ENCODE measurements around the gene NRG2. TPM values are rescaled to one million over a fixed set of nuclear protein-coding genes. Genes with fewer than 3 reads are reported as not detected.

NRG2 gene
- total and polyA plus RNA-seq, 8 donors: 1.2 to 5.2 (median 3.0) TPM

GRCh38 chr5:139822553-139823425 is 220.3 kb downstream of the NRG2 start:
- no peak for FAIRE-seq
- intact Hi-C loops (cut with DNase I): no loop called here
- DNase-seq: peak in 1 of 6 donors; percentile 45

GRCh38 chr5:139821806-139822552 is 221.1 kb downstream of the NRG2 start:
- WGBS, 2 donors: 91 to 95% methylated on average over 8 to 11 of the region's 11 CpGs
- ATAC-seq: no peak

More at GRCh38 chr5:139822553-139823425, 220.3 kb downstream of the NRG2 start:
- WGBS, 2 donors: 89 to 91% methylated on average over 25 of the region's 25 CpGs
- TF ChIP-seq CTCF (IDR thresholded peaks at IDR 0.05): no peak
- Histone ChIP-seq H3K9me3 (no peaks in the 10 kb centered on the region), H3K4me1 (no peaks in the 10 kb centered on the region), H3K27ac (no peak overlapping the region), H3K4me3 (no peak overlapping the region), H3K27me3 (no peaks in the 10 kb centered on the region), H3K36me3 (no peaks in the 10 kb centered on the region)
- no peak for ATAC-seq

GRCh38 chr5:139820606-139821005 is 222.5 kb downstream of the NRG2 start:
- H3K36me3 ChIP-seq: no peaks in the 10 kb centered on the region
- intact Hi-C loops (cut with DNase I): no loop called here
- WGBS, 2 donors: 73 to 84% methylated on average over 4 of the region's 4 CpGs
- H3K9me3 ChIP-seq: no peaks in the 10 kb centered on the region
- ATAC-seq: no peak
- no peak for TF ChIP-seq CTCF (IDR thresholded peaks at IDR 0.05)
- H3K27ac ChIP-seq: no peak overlapping the region
- H3K27me3 ChIP-seq: no peaks in the 10 kb centered on the region
- H3K4me3 ChIP-seq: no peak overlapping the region
- DNase-seq: no peak
- no peaks in the 10 kb centered on the region for H3K4me1 ChIP-seq
- FAIRE-seq: no peak

More at GRCh38 chr5:139821806-139822552, 221.1 kb downstream of the NRG2 start:
- FAIRE-seq: no peak
- no peaks in the 10 kb centered on the region for H3K9me3 ChIP-seq
- DNase-seq: peak in 1 of 6 donors; percentile 31
- H3K27me3 ChIP-seq: no peaks in the 10 kb centered on the region
- H3K36me3 ChIP-seq: no peaks in the 10 kb centered on the region
- no peak overlapping the region for H3K4me3 ChIP-seq
- intact Hi-C loops (cut with DNase I): no loop called here
- H3K4me1 ChIP-seq: no peaks in the 10 kb centered on the region
- H3K27ac ChIP-seq: no peak overlapping the region
- no peak for TF ChIP-seq CTCF (IDR thresholded peaks at IDR 0.05)

GRCh38 chr5:139820130-139820529 is 223.0 kb downstream of the NRG2 start:
- no peaks in the 10 kb centered on the region for H3K36me3 ChIP-seq
- H3K27ac ChIP-seq: no peak overlapping the region
- TF ChIP-seq CTCF (IDR thresholded peaks at IDR 0.05): no peak
- no peak for ATAC-seq
- H3K4me1 ChIP-seq: no peaks in the 10 kb centered on the region
- no peaks in the 10 kb centered on the region for H3K27me3 ChIP-seq
- no peaks in the 10 kb centered on the region for H3K9me3 ChIP-seq
- H3K4me3 ChIP-seq: no peak overlapping the region
- FAIRE-seq: no peak
- WGBS, 2 donors: 72% methylated on average over 7 of the region's 7 CpGs
- no peak for DNase-seq
- intact Hi-C loops (cut with DNase I): no loop called here

Measured in pancreas (tissue), 10 donors.